SH-SY5Y (cell line): ENCODE results near the gene TNRC18.

Experiments
- GATA2 ChIP-seq: IDR thresholded peaks from 2 replicates; pipeline ENCODE4 v1.6.1; 2011; ENCODE audit warnings: mild to moderate bottlenecking, low read depth, low read length
- GATA3 ChIP-seq: IDR thresholded peaks from 2 replicates; pipeline ENCODE4 v1.6.1; 2011; ENCODE audit warnings: low read depth, mild to moderate bottlenecking, low read length, moderate library complexity

The TNRC18 gene

DNA sequence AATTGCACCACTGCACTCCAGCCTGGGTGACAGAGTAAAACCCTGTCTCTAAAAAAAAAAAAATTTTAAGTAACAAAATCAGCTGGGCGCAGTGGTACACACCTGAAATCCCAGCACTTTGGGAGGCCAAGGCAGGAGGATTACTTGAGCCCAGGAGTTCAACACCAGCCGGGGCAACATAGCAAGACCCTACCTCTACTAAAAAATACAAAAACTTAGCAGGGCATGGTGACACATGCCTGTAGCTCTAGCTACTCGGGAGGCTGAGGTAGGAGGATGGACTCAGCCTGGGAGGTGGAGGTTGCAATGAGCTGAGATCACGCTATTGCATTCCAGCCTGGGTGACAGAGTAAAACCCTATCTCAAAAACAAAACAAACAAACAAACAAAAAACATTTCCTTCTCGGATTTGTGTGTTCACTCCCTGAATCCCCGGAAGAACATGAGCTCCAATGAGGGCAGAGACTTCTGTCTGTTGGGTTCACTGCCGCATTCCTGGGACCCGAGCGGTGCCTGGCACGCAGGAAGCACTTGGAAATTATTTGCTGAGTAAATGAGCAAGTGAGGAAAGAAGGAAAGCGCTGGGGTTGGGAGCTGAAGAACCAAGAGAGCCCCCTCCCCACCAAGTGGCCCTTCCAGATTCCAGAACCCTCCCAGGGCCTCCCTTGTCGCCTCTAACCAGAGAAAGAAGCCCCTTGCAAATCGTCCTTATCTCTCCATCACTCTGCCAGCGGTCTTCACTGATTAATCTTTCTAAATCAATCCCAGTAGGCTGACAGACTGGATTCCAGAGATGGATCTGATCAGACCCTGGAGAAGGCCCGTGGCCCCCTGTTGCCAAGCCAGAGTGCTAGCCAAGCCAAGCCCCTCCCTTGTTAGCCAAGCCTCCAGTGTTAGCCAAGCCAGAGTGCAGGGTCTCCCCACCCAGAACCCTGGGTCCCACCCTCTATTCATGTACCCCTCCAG lies 6.2 kb downstream of the TNRC18 start:
- peak; percentile 76 for TF ChIP-seq GATA2
- TF ChIP-seq GATA3 = no peak

- no peak for TF ChIP-seq GATA2
- TF ChIP-seq GATA3 = no peak
Measured at GRCh38 chr7:5414916-5415315, 8.7 kb downstream of the TNRC18 start.

DNA sequence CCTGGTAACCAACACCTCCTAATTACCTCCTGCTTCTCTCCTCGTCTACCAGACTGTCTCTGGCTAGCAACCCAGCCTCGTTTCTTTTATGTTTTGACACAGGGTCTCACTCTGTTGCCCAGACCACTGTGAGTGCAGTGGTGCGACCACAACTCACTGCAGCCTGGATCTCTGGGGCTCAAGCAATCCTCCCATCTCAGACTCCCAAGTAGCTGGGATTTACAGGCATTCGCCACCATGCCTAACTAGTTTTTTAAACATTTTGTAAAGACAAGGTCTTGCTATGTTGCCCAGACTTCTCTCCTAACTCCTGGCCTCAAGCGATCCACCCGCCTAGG lies 10.2 kb downstream of the TNRC18 start:
- TF ChIP-seq GATA3 (no peak), GATA2 (no peak)

DNA sequence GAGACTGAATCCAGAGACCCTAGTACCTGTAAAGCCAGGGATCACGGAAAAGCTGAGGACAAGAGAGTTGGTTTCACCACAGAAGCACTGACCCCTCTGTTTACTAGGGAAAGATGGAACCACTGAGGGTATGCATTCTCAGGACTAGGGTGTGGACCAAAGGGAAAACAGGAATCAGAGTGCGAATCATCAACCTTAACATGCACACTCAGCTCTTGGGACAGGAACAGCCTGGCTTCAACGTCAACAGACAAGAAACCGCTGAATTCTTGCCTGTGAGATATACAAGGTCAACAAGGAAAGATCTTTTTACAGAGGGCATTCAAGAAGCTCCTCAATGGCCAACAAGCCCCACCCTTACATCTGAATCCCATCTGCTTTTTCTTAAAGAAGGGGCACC lies 14.9 kb downstream of the TNRC18 start:
- no peak for TF ChIP-seq GATA2
- no peak for TF ChIP-seq GATA3

GRCh38 chr7:5406957-5407945 lies 16.4 kb downstream of the TNRC18 start:
- TF ChIP-seq GATA3 = no peak

DNA sequence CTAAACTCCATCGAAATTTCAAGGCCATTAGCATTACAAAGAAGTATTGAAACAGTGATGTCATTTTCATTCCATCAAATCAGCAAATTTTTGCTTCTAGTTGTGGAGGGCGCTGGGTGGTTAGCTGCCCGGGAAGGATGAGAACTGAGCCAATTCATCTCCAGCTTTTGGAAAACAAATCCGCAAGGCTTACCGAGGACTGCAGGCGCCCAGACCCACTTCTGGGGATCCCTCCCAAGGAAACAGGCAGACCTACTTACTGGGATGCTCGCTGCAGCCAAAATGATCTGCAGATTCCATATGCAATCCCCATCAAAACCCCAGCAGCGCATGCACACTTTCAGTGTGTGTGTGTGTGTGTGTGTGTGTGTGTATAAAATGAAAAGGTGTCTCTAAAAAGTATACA lies 19.2 kb downstream of the TNRC18 start:
- TF ChIP-seq GATA3 = no peak
- no peak for TF ChIP-seq GATA2

DNA sequence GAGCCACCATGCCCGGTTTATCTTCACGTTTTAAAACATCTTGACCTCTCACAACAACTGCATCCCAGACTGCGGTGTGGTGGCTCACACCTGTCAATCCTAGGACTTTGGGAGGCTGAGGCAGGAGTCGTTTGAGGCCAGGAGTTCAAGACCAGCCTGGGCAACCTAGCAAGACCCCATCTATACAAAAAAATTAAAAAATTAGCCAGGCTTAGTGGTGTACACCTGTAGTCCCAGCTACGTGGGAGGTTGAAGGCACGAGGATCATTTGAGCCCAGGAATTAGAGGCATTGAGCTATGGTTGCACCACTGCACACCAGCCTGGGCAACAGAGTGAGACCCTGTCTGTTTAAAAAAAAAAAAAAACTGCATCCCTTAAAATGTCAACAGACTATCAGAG lies 20.2 kb downstream of the TNRC18 start:
- TF ChIP-seq GATA3 (no peak), GATA2 (no peak)

DNA sequence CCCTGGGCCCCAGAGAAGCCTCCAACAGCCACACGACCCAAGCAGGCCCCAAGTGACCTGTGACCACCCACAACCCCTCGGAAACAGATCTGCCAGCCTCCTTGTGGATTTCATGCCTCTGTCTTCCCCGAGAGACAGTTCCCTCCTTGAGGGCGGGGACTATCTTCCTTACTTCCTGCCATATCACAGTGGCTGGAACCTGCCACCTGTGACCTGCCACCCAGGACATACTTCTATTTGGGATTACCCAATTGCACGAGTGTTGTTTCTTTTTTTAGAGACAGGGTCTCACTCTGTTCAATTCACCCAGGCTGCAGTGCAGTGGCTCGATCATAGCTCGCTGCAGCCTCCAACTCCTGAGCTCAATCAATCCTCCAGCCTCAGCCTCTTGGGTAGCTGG lies 25.9 kb downstream of the TNRC18 start:
- TF ChIP-seq GATA2 = no peak
- no peak for TF ChIP-seq GATA3

DNA sequence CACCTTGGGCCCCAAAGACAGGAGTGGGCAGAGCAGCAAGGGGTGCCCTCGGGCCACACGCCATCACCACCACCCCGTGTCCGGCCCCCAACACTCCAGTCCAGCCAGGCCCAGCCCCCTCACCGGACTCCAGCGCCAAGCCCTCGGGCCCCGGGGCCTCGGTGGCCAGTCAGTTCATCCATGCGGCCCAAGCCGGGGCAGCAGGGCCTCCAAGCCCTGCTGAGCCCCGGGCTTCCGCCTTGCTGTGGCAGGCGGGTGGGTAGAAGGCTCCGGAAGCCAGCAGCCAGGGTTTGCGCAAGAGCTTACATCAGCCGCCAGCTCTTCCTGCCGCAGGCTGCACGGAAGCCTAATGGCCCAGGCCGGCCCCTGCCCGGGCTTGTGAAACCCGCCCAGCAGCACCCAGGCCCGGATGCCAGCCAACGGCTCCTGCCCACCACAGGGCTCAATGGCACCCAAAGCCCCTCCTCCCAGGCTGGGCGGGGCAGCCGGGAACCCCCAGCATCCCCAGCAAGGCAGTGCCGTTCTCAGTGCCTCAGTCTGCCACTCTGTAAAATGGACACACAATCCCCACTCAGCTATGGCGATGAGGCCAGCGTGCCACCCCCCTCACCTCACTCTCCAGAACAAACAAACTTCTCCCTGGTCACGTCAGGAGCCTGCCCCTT lies 26.5 kb downstream of the TNRC18 start:
- TF ChIP-seq GATA3 = no peak

- TF ChIP-seq GATA2 = no peak
- TF ChIP-seq GATA3 = no peak
Measured at GRCh38 chr7:5396542-5396941, 27.1 kb downstream of the TNRC18 start.

DNA sequence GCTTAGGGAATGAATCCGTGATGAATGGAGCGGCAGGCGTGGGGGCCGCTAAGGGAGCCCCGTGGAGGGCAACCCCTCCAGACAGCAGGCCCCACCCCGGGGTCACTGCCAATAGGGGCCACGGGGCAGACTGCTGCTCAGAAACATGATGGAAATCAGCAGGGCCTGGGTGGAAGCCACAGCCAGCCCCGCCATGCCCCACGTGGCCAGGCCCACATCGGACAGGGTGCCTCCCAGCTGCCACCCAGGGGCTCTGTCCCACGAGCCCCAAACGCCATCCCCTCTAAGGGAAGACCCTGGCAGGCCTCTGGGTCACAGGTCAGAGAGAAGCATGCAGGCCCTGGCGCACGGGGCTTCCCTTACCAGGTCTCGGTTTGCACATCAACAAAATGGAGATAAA lies 28.4 kb downstream of the TNRC18 start:
- TF ChIP-seq GATA2 (no peak), GATA3 (no peak)

- TF ChIP-seq GATA3 = no peak
- no peak for TF ChIP-seq GATA2
Measured at GRCh38 chr7:5394264-5395105, 29.1 kb downstream of the TNRC18 start.

- TF ChIP-seq GATA2 = no peak
- no peak for TF ChIP-seq GATA3
Measured at GRCh38 chr7:5393748-5394147, 29.9 kb downstream of the TNRC18 start.
